Right renal cortex interstitium (tissue), 3 donors: ENCODE measurements around the gene KRTAP19-3. TPM values are rescaled to one million over a fixed set of nuclear protein-coding genes. Genes with fewer than 3 reads are reported as not detected.
"Not testable (repeated sequence)": the region's sequence is repeated elsewhere in the genome, so short reads cannot be mapped to it uniquely, and the experiment has no call there.

ENCODE experiments used
- DNase-seq, 3 donors: peaks; one replicate each; pipeline ENCODE4 v3.0.0-alpha.2; 2013; ENCODE audit warnings: low read depth in 3 of 3, low spot score in 2 of 3
- polyA plus RNA-seq, 3 donors: library from polyadenylated mRNA; unstranded; fragments of 120-200 nt; gene quantifications; one replicate each; pipeline ENCODE4 v1.2.1, GENCODE V29; 2013; ENCODE audit not compliant: insufficient read length in 3 of 3

KRTAP19-3 gene
- polyA plus RNA-seq = not detected

DNA sequence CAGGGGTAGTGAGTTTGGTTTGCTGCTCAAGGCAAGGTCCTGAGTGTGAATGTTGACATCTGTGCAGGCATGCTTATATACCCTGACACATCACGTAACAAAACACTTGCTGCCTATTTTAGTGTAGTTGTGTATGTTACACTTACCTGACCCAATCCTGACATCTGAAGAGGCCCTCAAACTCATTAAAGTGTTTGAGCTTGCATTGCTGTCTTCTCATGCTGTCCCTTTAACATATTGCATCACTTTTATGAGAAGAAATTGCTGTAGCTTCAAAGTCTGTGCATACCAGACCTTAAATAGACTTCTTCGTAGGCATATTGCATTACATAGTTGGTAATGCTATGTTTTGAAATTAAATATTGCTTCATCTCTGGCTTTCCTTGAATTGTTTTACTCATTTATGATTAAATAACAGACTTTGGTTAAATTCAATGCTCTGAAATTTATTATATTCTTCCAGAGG, at the start of gene KRTAP19-3:
Gene KRTAP19-3, minus strand, starts transcription at position 51 of the 466 bp plus-strand sequence. CDS start 56 bp downstream, outside the sequence.
- DNase-seq = no peak

DNA sequence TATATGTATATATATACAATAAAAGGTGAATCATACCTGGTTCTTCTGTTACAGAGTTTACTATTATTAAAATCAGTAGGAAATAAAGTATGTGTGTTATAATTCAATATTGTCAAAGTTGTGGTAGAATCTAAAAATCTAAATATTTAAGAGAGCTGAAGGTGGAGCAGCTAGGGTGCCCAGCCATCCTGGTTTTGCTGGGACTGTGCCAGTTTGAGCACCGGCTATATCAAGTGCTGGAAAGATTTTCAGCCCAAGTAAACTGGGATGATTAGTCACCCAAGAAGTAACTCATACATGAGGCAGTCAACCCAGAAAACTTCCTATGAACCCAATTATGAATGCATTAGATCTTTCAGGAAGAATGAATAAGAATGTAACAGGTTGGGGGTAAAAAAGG, 27.1 kb upstream of the KRTAP19-3 start:
- DNase-seq = no peak

DNA sequence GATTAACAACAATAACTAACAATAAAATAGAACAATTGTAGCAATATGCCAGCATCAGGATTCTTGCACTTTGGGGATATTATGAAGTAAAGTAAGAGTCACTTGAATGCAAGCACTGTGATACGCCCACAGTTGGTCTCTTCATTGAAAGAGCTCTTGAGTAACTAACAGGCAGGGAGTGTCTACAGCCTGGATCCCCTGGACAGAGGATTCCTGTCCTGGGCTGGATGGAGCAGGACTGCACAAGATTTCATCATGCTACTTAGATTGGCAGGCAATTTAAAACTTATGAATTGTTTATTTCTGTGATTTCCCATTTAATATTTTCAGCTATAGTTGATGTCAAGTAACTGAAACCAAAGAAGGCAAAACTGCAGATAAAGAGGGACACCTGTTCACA, 23.9 kb upstream of the KRTAP19-3 start:
- DNase-seq = no peak

DNA sequence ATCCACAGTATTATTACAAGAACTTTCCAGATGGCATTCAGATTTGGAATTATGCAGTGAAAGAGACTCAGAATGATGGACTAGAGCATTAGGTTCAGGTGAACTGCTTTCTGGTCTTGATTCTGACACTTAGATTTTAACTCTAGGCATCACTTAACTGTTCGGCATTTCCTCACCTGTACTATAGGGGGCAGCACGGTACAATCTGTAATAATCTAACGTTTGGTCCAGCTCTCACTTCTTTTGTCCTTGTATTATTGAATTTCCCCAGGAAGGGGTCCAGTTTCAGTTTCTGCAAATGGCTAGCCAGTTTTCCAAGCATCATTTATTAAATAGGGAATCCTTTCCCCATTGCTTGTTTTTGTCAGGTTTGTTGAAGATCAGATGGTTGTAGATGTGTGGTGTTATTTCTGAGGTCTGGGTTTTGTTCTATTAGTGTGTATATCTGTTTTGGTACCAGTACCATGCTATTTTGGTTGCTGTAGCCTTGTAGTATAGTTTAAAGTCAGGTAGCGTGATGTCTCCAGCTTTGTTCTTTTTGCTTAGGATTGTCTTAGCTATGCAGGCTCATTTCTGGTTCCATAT, 13.9 kb upstream of the KRTAP19-3 start:
- not testable (repeated sequence) for DNase-seq

DNA sequence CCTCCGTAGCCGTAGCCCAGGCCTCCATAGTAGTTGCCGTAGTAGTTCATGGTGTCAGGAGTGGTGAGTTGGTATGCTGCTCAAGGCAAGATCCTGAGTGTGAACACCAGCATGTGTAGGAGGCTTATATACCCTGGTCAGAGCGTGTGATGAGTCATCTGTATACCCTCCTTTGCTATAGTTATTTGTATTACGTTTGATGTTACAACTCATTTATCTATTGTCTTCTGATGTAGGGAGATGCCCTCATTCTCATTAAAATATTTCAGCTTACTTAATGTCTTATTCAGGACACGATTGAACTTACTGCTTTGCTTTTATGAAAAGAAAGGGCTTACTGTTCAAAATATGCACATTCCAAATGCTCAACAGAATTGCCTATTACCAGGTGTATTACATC, 10.2 kb upstream of the KRTAP19-3 start, which contains the start of gene KRTAP19-5:
Gene KRTAP19-5, minus strand, starts transcription at position 101 of the 400 bp plus-strand sequence. Its CDS starts 51 bp downstream, at position 50.
- DNase-seq = no peak

DNA sequence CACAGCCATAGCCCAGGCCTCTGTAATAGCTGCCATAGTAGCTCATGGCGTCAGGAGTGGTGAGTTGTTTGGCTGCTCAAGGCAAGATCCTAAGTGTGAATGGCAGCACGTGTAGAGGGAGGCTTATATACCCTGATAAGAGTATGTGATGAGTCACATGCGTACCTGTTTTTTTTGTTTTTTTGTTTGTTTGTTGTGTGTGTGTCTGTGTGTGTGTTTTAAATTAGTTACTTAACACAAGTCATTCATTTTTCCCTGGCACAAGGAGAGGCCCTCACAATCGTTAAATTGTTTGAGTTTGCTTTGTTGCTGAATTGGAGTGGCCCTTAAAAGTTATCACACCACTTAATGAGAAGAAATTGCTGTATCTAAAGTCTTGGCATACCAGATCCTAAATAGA, 5.3 kb upstream of the KRTAP19-3 start, which contains the start of gene KRTAP19-4:
Gene KRTAP19-4, minus strand, starts transcription at position 101 of the 400 bp plus-strand sequence. Its CDS starts 55 bp downstream, at position 46.
- DNase-seq = no peak

DNA sequence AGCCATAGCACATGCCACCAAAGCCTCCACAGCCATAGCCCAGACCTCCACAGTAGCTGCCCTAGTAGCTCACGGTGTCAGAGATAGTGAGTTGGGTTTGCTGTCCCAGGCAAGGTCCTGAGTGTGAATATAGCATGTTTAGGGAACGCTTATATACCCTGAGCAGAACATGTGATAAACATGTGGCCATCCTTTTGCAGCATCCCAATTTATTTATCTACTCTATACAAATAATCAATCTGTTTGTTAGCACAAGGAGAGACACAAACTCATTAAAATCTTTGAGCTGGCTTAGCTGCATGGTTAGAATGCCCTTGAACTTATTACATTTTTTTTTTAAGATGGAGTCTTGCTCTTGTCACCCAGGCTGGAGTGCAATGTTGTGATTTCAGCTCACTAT, 4.5 kb downstream of the KRTAP19-3 start, which contains the start of gene KRTAP19-2:
Gene KRTAP19-2, minus strand, starts transcription at position 101 of the 400 bp plus-strand sequence. Its CDS starts 88 bp downstream, at position 13.
- no peak for DNase-seq

DNA sequence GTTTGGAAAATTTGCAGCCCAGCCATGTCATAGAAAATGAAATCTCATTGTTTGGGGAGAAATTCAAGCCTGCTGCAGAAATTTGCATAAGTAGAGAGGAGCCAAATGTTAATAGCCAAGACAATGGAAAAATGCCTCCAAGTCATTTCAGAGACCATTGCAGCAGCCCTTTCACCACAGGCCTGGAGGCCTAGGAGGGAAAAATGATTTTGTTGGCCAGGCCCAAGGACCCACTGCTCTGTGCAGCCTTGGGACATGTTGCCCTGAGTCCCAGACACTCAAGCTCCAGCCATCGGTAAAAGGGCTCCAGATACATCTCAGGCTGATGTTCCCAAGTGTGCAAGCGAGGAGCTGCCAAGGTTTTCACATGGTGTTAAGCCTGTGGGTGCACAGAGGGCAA, 5.6 kb downstream of the KRTAP19-3 start:
- DNase-seq = no peak

DNA sequence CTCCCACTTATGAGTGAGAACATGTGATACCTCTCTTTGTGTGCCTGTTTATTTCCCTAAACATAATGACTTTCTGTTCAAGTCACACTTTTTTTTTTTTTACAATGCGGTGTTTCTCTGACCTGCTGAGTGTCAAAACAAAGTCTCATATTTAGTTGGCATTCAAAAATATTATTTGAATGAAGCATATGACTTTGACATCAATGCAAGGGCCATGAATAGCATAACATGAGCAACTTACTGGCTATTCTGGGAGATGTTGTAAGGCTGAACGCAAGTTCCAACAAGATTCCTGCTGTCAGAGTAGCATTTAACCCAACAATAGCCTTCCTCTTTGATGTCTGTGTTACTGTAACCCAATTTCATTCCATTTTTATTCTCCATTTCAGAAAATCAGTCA, 9.7 kb downstream of the KRTAP19-3 start:
- no peak for DNase-seq

DNA sequence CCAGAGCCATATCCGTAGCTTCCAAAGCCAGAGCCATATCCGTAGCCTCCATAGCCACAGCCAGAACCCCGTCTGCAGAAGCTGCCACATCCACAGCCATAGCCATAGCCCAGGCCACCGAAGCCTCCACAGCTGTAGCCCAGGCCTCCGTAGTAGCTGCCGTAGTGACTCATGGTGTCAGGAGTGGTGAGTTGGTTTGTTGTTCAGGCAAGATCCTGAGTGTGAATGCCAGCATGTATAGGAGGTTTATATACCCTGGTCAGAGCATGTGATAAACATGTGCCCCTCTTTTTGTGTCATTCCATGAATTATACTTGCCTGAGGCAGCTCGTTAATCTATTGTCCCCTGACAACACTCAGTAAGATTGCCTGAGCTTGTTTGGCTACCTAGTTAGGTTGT, 11.7 kb downstream of the KRTAP19-3 start, which contains the start of gene KRTAP19-1:
Gene KRTAP19-1, minus strand, starts transcription at position 223 of the 400 bp plus-strand sequence. Its CDS starts 50 bp downstream, at position 173.
- DNase-seq = no peak

DNA sequence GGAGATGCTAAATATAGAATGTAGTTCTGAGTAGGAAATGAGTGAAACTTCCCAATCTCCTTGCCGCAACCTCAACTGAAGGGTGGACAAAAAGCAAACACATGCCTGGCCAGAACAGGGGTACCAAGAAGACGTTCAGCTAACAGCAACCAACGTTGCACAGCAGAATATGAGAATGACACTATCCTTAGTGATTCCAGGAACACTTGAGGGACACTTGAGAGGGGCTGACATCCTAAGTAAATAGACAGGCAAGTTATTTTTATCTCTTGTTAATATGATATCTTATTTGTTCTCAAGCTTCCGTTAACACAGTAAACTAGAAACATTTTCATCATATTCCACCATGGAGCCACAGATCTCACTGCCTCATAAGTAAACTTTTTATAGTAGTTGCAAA, 12.6 kb downstream of the KRTAP19-3 start:
- no peak for DNase-seq

DNA sequence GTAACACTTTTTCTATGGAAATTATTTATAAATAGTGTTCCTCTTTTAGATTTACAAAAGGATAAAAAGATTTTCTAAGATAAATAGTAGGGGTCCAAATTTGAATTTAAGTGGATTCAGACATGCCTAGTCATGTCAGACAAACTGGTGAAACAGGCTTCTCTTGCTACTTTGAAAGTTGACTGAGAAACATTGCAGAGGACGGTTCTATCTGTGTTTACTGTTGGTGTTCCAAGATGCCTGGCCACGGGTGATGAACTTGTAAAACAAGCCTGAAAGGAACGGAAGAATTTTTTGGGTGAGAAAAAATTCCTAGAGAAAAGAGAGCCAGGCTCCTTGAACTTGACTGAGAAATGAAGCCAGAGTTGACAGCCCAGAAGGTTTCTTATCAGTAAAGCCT, 13.8 kb downstream of the KRTAP19-3 start:
- no peak for DNase-seq

DNA sequence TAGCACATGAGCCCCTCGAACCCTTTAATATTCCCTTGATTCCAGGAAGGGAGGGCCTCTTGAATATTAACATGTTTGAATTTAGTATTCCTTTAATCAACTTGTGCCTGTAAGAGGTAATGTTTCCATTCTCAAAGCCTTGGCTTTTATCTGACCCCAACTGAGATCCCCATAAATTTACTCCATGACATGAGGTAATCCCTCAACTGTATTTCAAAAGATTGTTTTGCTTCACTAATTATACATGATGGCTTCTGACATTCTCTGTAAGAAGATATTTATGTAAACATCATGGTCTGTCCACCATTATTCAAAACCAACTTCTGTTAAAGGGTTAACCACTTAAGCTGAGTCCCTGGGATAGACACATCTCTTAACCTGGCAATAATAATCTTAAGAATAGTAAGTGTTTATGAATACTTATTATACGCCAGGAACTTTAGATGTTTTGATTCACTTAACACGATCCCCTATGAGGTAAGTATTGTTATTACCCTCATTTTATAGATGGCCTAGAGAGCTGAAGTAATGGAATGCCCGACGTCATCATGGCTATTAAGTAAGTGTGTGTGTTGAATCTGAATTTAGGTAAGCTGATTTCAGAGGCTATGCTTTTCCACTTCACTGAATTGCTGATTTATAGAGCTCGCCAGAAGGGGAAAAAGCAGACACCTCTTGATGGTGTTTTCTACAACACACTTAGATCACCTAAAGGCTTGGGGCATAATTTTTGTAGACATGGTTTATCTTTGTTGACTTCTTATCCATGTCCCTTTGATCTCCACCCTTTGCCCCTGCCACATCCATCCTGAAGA, 22.7 kb downstream of the KRTAP19-3 start:
- no peak for DNase-seq

DNA sequence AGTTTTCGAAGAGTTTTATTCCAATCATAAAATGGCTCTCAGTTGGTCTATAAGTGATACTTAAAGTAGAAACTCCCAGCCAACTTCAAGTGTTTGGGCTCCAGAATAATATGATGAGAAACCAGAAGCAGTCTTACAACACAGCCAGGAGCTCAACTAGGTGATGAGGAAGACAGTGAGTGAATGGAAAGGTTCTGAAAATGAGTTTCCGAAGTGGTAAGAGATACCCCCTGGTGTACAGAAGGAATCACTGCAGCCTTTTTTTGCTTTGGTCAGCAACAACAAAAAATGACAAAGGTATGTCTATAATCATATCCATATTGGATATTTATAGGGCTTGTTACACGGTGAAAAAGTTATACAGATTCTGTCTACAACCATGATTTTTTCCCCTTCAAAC, 28.1 kb downstream of the KRTAP19-3 start:
- DNase-seq = no peak

DNA sequence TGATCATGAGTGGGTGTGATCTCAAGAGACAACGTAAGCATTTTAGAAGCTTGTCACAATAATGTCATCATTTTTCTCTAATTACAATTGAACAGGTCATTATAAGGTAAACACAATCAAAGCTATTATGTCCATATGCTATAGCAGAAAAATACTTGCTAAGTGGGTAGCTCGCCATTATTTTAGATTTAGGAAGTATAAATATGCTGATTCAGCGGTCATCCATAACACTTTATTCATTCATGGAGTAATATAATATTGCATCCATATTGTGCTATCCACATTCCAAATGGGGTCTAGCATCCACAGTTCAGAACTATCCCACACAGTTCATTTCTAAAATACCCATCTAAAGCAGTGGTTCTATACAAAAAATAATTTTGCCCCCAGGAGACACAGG, 43.3 kb downstream of the KRTAP19-3 start:
- no peak for DNase-seq

DNA sequence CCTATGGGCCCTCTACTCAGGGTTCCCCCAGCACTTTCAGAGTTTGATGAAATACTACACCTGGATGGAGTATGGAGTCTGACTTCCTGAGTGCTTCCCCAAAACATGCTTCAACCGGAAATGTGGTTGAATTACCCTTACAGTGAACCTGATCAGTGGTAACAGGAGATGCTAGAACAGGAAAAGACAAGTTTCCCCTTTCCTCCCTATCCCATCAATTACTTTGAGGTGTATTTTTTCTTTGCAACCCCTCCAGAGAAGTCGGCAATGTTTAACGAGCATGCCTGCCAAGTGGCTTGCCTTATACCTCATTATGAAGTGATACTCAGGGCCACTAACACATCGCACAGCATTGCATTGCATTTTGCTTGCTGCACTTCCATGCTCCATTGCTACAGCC, 44.8 kb downstream of the KRTAP19-3 start:
- DNase-seq = no peak

DNA sequence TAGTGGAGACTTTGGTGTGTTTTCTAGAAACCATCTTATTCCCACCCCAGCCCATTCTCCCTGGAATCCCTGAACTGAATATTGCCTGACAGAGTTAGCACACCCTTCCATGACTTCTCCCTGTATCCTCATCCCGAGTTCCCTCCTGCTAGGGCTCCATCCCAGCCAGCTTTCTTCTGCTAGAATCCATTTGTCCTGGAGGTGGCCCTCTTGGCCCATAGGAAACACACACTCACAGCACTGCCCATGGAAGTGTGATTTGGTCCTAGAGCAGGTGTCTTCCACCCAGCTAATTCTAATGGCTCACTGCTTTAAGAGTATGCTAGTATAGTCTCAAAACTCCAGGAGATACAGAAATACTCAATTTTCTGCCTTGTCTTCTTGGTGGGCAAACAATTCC, 47.6 kb downstream of the KRTAP19-3 start:
- no peak for DNase-seq

DNA sequence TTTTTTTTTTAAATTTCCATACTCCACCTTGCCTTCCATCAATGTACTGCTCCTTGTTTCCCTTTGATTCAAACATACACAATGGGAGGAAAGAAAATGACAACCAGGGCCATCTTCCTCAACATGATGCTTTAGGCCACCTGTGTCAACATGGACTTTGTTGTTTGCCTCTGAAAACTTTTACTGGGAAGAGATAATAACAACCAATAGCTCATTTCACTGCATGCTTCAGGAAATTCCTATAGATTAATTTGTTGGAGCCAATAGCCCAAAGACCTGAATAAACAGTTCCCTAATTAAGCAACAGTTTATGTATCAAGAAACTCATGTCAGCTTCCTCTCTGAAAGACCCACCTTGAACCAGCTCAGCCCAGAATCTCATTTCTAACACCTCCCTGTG, 48.6 kb downstream of the KRTAP19-3 start:
- DNase-seq = no peak
